ENCODE data around the gene TMEM132E. TPM values are rescaled to one million over a fixed set of nuclear protein-coding genes. Genes with fewer than 3 reads are reported as not detected.

The TMEM132E gene
- total and polyA plus RNA-seq, 2 of the 8 experiments (the other 6 are each of a cell fraction or from before 2014, with no cell fraction given), result 0.45 to 0.60 TPM

DNA sequence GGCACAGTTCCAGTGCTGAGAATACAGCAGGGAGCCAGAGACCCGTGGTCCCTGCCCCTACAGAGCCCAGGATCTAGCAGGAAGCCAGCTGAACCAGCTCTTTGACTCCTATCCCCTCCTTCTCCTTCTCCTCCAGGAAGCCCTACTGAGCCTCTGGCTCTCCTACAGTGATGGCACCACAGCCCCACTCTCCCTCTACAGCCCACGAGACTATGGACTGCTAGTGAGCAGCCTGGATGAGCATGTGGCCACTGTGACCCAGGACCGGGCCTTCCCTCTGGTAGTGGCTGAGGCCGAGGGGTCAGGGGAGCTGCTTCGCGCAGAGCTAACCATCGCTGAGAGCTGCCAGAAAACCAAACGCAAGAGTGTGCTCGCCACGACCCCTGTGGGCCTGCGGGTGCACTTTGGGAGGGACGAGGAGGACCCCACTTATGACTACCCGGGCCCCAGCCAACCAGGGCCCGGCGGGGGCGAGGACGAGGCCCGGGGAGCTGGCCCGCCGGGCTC is 57.7 kb downstream of the TMEM132E start:
- no peak overlapping the region for H3K18ac ChIP-seq (ENCODE audit: extremely low read depth, low read length)
- H3K4me2 ChIP-seq (ENCODE audit: insufficient read depth in 1 of 2, low read depth in 2 of 2, low read length in 2 of 2), result no peak overlapping the region
- H3K4me3 ChIP-seq (ENCODE audit: extremely low read depth in 1 of 4, insufficient read depth in 2 of 4, low read depth in 3 of 4, low read length in 4 of 4), result no peak overlapping the region
- peaks cover 2 to 27% (median 18%) of the 10 kb centered on the region in 4 experiments; a peak in 6 of 7 replicates for H3K27me3 ChIP-seq (replicated peaks in 1 of 4; ENCODE audit: control insufficient read depth in 3 of 4, extremely low read depth in 1 of 4, insufficient read depth in 3 of 4, low read length in 3 of 4)
- H4K20me1 ChIP-seq (replicated peaks in 1 of 2; ENCODE audit: control insufficient read depth in 1 of 2, insufficient read depth in 2 of 2, low read length in 2 of 2), result no peaks in the 10 kb centered on the region
- H4K8ac ChIP-seq (ENCODE audit: extremely low read depth, insufficient read depth, low read length), result no peak overlapping the region
- no peak overlapping the region for H3K23ac ChIP-seq (ENCODE audit: insufficient read length)
- FAIRE-seq, result no peak
- H3K4me1 ChIP-seq (replicated peaks in 1 of 4; ENCODE audit: control insufficient read depth in 3 of 4, insufficient read depth in 4 of 4, low read length in 3 of 4), result peaks cover 0 to 18% (median 2%) of the 10 kb centered on the region in 4 experiments; a peak in 5 of 7 replicates
- no peaks in the 10 kb centered on the region for H3K9me3 ChIP-seq (ENCODE audit: insufficient read depth in 2 of 2, low read depth in 1 of 2, low read length in 1 of 2)
- POLR2A ChIA-PET (ENCODE audit: partially characterized antibody), result interaction anchor here (1.0 kb wide), 1 partner anchor 54 kb away, joined by 3 read pairs; no protein-coding TSS in a partner anchor
- CTCF ChIA-PET (ENCODE audit: partially characterized antibody), result interaction anchor here (0.6 to 8.0 kb wide), 29 partner anchors 8 to 256 kb away, joined by 3 to 76 read pairs (median 4); no protein-coding TSS in a partner anchor
- H3K9ac ChIP-seq (replicated peaks in 1 of 4; ENCODE audit: extremely low read depth in 1 of 4, low read depth in 3 of 4, low read length in 3 of 4), result no peak overlapping the region
- no peak overlapping the region for H3K56ac ChIP-seq (replicated peaks; ENCODE audit: insufficient read length, low read depth, low read length)
- DNase-seq (ENCODE audit: low read depth in 1 of 2, low spot score in 2 of 2), result no peak
- no peak overlapping the region for H2AFZ ChIP-seq (ENCODE audit: low read length)
- no peak overlapping the region for H2BK120ac ChIP-seq (replicated peaks; ENCODE audit: low read depth, low read length)
- WGBS, 2 experiments (ENCODE audit: extremely low coverage in 1 of 2, insufficient coverage in 1 of 2, insufficient read length in 1 of 2, insufficient replicate concordance in 2 of 2, low coverage in 1 of 2, low lambda C conversion rate in 2 of 2, missing lambda C conversion rate in 1 of 2), result 84% methylated on average over 16 of the region's 20 CpGs; no CpG with 5 or more reads in 1 of the 2 experiments
- no peak overlapping the region for H2BK5ac ChIP-seq (ENCODE audit: low read depth, low read length)
- no peak overlapping the region for H3K4ac ChIP-seq (replicated peaks; ENCODE audit: insufficient read length, low read depth, low read length)
- no peak overlapping the region for H2BK15ac ChIP-seq (ENCODE audit: low read length)
- H3K79me1 ChIP-seq (ENCODE audit: low read depth, low read length), result no peaks in the 10 kb centered on the region
- no peaks in the 10 kb centered on the region for H3K36me3 ChIP-seq (ENCODE audit: control insufficient read depth in 2 of 4, insufficient read depth in 4 of 4, low read length in 3 of 4)
- H2BK12ac ChIP-seq (ENCODE audit: low read depth, low read length), result no peak overlapping the region
- no peak overlapping the region for H4K91ac ChIP-seq (replicated peaks; ENCODE audit: insufficient read length, low read length)
- H3K23me2 ChIP-seq (ENCODE audit: low read depth, low read length), result no peaks in the 10 kb centered on the region
- H2BK20ac ChIP-seq (ENCODE audit: low read length), result no peak overlapping the region
- H2AK5ac ChIP-seq (ENCODE audit: low read depth, low read length), result no peak overlapping the region
- H3K14ac ChIP-seq (ENCODE audit: insufficient read length), result no peak overlapping the region
- no peaks in the 10 kb centered on the region for H3K79me2 ChIP-seq (ENCODE audit: control insufficient read depth in 1 of 2, insufficient read depth in 2 of 2, low read length in 2 of 2)
- no peak overlapping the region for H3K27ac ChIP-seq (ENCODE audit: low read depth, low read length)
- no peak overlapping the region for H4K5ac ChIP-seq (ENCODE audit: insufficient read length, low read depth, low read length)
- TF ChIP-seq, protein P1, sequence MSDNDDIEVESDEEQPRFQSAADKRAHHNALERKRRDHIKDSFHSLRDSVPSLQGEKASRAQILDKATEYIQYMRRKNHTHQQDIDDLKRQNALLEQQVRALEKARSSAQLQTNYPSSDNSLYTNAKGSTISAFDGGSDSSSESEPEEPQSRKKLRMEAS (IDR thresholded peaks at IDR 0.05), result no peak
- no peak for TF ChIP-seq SP1 (IDR thresholded peaks at IDR 0.05; ENCODE audit: low read depth, low read length)
- TF ChIP-seq NANOG (IDR thresholded peaks at IDR 0.05; ENCODE audit: insufficient read depth, low read depth, low read length, poor library complexity, severe bottlenecking), result no peak
- no peak for TF ChIP-seq POLR2AphosphoS5 (IDR thresholded peaks at IDR 0.05; ENCODE audit: low read depth, low read length)

Measured in H1 (cell line).